ENCODE measurements around the gene PIPOX.

PIPOX gene

DNA sequence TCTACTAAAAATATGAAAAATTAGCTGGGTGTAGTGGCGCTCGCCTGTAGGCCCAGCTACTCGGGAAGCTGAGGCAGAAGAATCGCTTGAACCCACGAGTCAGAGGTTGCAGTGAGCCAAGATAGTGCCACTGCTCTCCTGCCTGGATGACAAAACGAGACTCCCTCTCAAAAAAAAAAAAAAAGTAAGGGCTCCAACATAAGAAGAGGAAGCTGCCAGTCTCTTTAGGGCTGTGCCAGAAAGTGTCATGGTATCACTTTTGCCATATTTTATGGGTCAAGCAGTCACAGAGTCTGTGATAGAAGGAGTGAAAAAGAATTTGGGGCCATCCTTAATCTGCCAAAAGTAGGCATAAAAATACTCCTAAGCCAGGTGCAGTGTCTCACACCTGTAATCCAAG lies 1.4 kb upstream of the PIPOX start:
- Histone ChIP-seq H4K20me1 (ENCODE audit: insufficient read depth, low read length) (no peaks in the 10 kb centered on the region), H3K4me1 (ENCODE audit: low read length) (peaks cover 14% of the 10 kb centered on the region)

DNA sequence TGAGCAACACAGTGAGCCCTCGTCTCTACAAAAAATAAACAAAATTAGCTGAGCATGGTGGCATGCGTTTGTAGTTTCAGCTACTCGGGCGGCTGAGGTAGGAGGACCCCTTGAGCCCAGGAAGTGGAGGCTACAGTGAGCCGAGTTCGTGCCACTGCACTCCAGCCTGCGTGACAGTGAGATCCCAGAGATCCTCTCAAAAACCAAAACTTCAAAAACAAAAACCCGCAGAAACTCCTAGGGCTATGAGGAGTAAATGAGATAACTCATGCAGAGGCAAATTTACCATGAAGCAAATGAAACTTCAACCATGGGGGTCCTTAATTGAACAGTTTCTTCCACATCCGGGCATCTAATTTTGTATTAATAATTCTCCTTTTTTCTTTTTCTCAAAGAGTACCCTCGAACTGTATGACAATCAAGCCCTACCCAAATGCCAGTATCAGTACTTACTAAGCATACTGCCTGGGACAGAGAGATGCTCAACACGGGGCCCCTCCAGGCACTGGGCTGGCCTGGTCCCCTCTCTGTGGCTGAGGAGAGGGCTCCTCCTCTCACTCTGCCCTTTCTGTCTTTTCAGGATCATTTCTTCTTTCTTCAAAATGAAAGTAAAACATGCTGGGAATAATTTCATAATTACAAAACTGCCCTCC lies 789 bp upstream of the PIPOX start:
- Histone ChIP-seq H3K36me3 (replicated peaks; ENCODE audit: insufficient read depth, low read length) (no peaks in the 10 kb centered on the region), H3K9ac (ENCODE audit: low read length) (no peak overlapping the region; the same call in 1 of the 2 replicates), H3K9me3 (replicated peaks; ENCODE audit: insufficient read depth, low read length) (no peaks in the 10 kb centered on the region), H3F3A (ENCODE audit: insufficient read depth, low read length) (peaks cover 10% of the 10 kb centered on the region; the same call in 1 of the 2 replicates), H3K79me2 (ENCODE audit: low read length) (no peaks in the 10 kb centered on the region), H3K27ac (ENCODE audit: low read length) (no peak overlapping the region), H4K20me1 (ENCODE audit: insufficient read depth, low read length) (no peaks in the 10 kb centered on the region), H3K4me3 (ENCODE audit: low read length) (peak overlapping the region; percentile 22; the same call in 1 of the 2 replicates), H3K27me3 (replicated peaks; ENCODE audit: insufficient read depth, low read length) (no peaks in the 10 kb centered on the region), H3K4me1 (ENCODE audit: low read length) (peaks cover 14% of the 10 kb centered on the region), H2AFZ (ENCODE audit: low read length) (peak overlapping the region; percentile 41), H3K4me2 (ENCODE audit: low read depth, low read length) (peak overlapping the region; percentile 59), H3K9me2 (replicated peaks; ENCODE audit: insufficient read depth, low read length) (no peaks in the 10 kb centered on the region)
- TF ChIP-seq EZH2phosphoT487 (IDR thresholded peaks at IDR 0.05; ENCODE audit: low read length) (no peak), EZH2 (optimal IDR thresholded peaks at IDR 0.05; ENCODE audit: low read depth, low read length) (no peak)
- TF ChIP-seq, protein P1, sequence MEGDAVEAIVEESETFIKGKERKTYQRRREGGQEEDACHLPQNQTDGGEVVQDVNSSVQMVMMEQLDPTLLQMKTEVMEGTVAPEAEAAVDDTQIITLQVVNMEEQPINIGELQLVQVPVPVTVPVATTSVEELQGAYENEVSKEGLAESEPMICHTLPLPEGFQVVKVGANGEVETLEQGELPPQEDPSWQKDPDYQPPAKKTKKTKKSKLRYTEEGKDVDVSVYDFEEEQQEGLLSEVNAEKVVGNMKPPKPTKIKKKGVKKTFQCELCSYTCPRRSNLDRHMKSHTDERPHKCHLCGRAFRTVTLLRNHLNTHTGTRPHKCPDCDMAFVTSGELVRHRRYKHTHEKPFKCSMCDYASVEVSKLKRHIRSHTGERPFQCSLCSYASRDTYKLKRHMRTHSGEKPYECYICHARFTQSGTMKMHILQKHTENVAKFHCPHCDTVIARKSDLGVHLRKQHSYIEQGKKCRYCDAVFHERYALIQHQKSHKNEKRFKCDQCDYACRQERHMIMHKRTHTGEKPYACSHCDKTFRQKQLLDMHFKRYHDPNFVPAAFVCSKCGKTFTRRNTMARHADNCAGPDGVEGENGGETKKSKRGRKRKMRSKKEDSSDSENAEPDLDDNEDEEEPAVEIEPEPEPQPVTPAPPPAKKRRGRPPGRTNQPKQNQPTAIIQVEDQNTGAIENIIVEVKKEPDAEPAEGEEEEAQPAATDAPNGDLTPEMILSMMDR (IDR thresholded peaks at IDR 0.05; ENCODE audit: low read length): no peak
- no peak for DNase-seq

More for the DNA sequence above, 1.4 kb upstream of the PIPOX start:
- Histone ChIP-seq H3F3A (ENCODE audit: insufficient read depth, low read length) (peaks cover 10% of the 10 kb centered on the region; the same call in 1 of the 2 replicates), H3K27me3 (replicated peaks; ENCODE audit: insufficient read depth, low read length) (no peaks in the 10 kb centered on the region), H3K4me2 (ENCODE audit: low read depth, low read length) (no peak overlapping the region), H2AFZ (ENCODE audit: low read length) (no peak overlapping the region), H3K4me3 (ENCODE audit: low read length) (no peak overlapping the region), H3K9me2 (replicated peaks; ENCODE audit: insufficient read depth, low read length) (no peaks in the 10 kb centered on the region), H3K36me3 (replicated peaks; ENCODE audit: insufficient read depth, low read length) (no peaks in the 10 kb centered on the region), H3K79me2 (ENCODE audit: low read length) (no peaks in the 10 kb centered on the region), H3K9me3 (replicated peaks; ENCODE audit: insufficient read depth, low read length) (no peaks in the 10 kb centered on the region), H3K9ac (ENCODE audit: low read length) (no peak overlapping the region), H3K27ac (ENCODE audit: low read length) (no peak overlapping the region)
- DNase-seq: no peak
- TF ChIP-seq, protein P1 (IDR thresholded peaks at IDR 0.05; ENCODE audit: low read length): no peak
- TF ChIP-seq EZH2phosphoT487 (IDR thresholded peaks at IDR 0.05; ENCODE audit: low read length): no peak
- TF ChIP-seq EZH2 (optimal IDR thresholded peaks at IDR 0.05; ENCODE audit: low read depth, low read length): no peak

DNA sequence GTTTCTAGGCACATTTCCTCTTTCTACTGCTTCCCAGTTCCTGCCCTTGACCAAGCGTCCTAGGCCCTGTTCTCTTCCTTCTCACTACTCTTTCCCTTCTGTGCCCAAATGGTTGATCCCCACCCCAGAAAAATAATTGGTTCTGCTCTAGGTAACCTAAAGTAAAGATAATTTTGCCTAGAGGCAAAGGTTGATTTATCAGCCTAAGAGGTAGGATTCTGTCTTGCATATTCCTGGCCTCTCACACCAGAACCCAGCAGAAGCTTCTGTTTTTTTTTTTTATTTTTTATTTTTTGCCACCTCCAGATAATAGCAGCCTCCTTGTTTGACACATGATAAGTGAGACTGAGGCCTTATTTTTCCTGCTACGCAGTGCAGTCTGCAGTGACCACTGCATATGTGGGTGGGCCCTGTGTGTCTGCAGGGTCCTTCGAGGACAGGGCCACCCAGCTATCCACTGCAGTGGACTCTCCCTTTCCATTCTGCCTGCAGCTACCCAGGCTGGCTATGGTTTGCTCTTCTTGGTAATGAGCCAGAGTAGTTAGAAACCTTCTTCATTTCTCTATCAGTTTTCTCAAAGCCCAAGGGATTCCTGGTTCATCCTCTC lies 701 bp downstream of the PIPOX start:
- Histone ChIP-seq H3K4me2 (ENCODE audit: low read depth, low read length) (no peak overlapping the region), H3K9me3 (replicated peaks; ENCODE audit: insufficient read depth, low read length) (no peaks in the 10 kb centered on the region), H3K9me2 (replicated peaks; ENCODE audit: insufficient read depth, low read length) (no peaks in the 10 kb centered on the region), H3K4me3 (ENCODE audit: low read length) (no peak overlapping the region), H2AFZ (ENCODE audit: low read length) (no peak overlapping the region), H3K36me3 (replicated peaks; ENCODE audit: insufficient read depth, low read length) (no peaks in the 10 kb centered on the region), H3K27me3 (replicated peaks; ENCODE audit: insufficient read depth, low read length) (no peaks in the 10 kb centered on the region), H3K79me2 (ENCODE audit: low read length) (no peaks in the 10 kb centered on the region), H3F3A (ENCODE audit: insufficient read depth, low read length) (peaks cover 10% of the 10 kb centered on the region; the same call in 1 of the 2 replicates), H3K9ac (ENCODE audit: low read length) (no peak overlapping the region), H3K27ac (ENCODE audit: low read length) (peak overlapping the region; percentile 28; the same call in 1 of the 2 replicates), H3K4me1 (ENCODE audit: low read length) (peaks cover 14% of the 10 kb centered on the region), H4K20me1 (ENCODE audit: insufficient read depth, low read length) (no peaks in the 10 kb centered on the region)
- no peak for TF ChIP-seq EZH2 (optimal IDR thresholded peaks at IDR 0.05; ENCODE audit: low read depth, low read length)
- no peak for DNase-seq

DNA sequence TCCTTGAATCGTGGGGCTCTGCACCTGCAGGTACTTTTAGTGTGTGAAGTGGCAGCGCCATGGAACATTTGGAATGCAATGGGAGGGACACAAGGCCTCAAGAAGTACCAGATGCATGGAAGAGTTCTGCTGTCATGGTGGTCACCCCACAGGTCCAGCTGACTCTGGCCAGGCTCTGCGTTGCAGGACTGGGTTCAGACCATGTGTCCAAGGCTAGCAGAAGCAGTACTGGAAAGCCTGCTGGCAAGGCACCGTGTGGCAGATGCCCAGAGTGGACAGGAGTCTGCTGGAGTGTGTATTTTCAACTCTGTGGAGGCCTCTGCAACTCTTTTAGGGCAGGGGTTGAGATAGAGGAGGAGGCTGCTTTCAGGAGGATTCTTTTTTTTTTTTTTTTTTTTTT lies 2.1 kb downstream of the PIPOX start:
- H3F3A ChIP-seq (ENCODE audit: insufficient read depth, low read length): peaks cover 10% of the 10 kb centered on the region; the same call in 1 of the 2 replicates
- H2AFZ ChIP-seq (ENCODE audit: low read length): no peak overlapping the region
- no peak overlapping the region for H3K4me2 ChIP-seq (ENCODE audit: low read depth, low read length)
- H3K4me1 ChIP-seq (ENCODE audit: low read length): peaks cover 14% of the 10 kb centered on the region
- DNase-seq: no peak
- no peaks in the 10 kb centered on the region for H3K9me3 ChIP-seq (replicated peaks; ENCODE audit: insufficient read depth, low read length)
- H3K79me2 ChIP-seq (ENCODE audit: low read length): no peaks in the 10 kb centered on the region
- no peak overlapping the region for H3K27ac ChIP-seq (ENCODE audit: low read length)
- H3K9me2 ChIP-seq (replicated peaks; ENCODE audit: insufficient read depth, low read length): no peaks in the 10 kb centered on the region
- H3K9ac ChIP-seq (ENCODE audit: low read length): no peak overlapping the region
- H3K36me3 ChIP-seq (replicated peaks; ENCODE audit: insufficient read depth, low read length): no peaks in the 10 kb centered on the region
- H3K27me3 ChIP-seq (replicated peaks; ENCODE audit: insufficient read depth, low read length): no peaks in the 10 kb centered on the region
- no peak overlapping the region for H3K4me3 ChIP-seq (ENCODE audit: low read length)
- TF ChIP-seq, protein P1 (IDR thresholded peaks at IDR 0.05; ENCODE audit: low read length): no peak
- H4K20me1 ChIP-seq (ENCODE audit: insufficient read depth, low read length): no peaks in the 10 kb centered on the region

All from MM.1S (cell line).